Measurements from ENCODE around the gene STMN3.

STMN3 gene

DNA sequence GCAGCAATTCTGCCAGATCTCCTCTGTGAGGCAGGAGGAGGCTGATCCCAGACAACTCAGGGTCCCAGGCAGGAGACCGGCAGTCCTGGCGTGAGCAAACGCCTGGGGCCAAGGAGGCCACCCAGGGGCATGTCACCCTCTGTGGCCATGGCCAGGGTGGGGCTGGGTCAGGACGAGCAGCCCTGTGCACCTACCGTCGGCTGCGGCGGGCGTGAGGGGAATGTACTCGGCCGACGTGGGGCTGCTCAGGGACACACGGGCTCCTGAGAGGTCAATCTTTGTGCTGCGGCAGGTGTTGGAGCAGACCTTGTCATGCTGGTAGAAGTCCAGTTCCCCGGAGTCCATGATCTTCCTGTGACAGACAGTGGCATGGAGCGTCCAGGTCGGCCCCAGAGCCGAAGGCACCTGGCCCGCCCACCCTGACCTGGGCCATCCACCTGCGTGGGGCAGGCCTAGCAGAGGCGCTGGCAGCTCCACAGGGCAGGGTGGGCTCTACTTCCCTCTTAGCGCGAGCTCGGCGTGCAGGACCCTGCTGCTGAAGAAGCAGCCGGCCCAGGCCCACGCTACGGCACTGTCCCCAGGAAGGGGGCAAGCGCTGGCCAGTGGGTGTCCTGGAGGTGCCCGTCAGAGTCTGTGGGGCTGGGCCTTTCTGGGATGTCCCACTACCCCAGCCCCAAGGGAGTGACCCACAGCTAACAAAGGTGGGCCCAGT is 57.7 kb downstream of the STMN3 start:
- Histone ChIP-seq H3K27me3 (ENCODE audit: low read length) (no peaks in the 10 kb centered on the region), H3K4me2 (ENCODE audit: low read depth, low read length, poor library complexity, severe bottlenecking) (no peak overlapping the region), H2AFZ (ENCODE audit: low read depth, low read length, severe bottlenecking) (no peak overlapping the region), H3K4me3 (ENCODE audit: insufficient read depth, low read length, poor library complexity, severe bottlenecking) (no peak overlapping the region), H3K9ac (ENCODE audit: low read length) (no peak overlapping the region), H3K27ac (ENCODE audit: low read depth, low read length) (no peak overlapping the region), H3F3A (ENCODE audit: insufficient read depth) (no peaks in the 10 kb centered on the region), H3K79me2 (ENCODE audit: insufficient read depth, low read length) (no peaks in the 10 kb centered on the region), H3K9me2 (replicated peaks; ENCODE audit: insufficient read depth, low read length) (no peaks in the 10 kb centered on the region), H3K36me3 (ENCODE audit: low read length) (no peaks in the 10 kb centered on the region), H3K9me3 (ENCODE audit: insufficient read depth, low read length) (no peaks in the 10 kb centered on the region), H4K20me1 (ENCODE audit: low read depth, low read length) (no peaks in the 10 kb centered on the region)
- TF ChIP-seq EZH2phosphoT487 (conservative IDR thresholded peaks at IDR 0.05; ENCODE audit: low read length), result no peak
- TF ChIP-seq, protein P1, sequence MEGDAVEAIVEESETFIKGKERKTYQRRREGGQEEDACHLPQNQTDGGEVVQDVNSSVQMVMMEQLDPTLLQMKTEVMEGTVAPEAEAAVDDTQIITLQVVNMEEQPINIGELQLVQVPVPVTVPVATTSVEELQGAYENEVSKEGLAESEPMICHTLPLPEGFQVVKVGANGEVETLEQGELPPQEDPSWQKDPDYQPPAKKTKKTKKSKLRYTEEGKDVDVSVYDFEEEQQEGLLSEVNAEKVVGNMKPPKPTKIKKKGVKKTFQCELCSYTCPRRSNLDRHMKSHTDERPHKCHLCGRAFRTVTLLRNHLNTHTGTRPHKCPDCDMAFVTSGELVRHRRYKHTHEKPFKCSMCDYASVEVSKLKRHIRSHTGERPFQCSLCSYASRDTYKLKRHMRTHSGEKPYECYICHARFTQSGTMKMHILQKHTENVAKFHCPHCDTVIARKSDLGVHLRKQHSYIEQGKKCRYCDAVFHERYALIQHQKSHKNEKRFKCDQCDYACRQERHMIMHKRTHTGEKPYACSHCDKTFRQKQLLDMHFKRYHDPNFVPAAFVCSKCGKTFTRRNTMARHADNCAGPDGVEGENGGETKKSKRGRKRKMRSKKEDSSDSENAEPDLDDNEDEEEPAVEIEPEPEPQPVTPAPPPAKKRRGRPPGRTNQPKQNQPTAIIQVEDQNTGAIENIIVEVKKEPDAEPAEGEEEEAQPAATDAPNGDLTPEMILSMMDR (IDR thresholded peaks at IDR 0.05; ENCODE audit: insufficient read depth, low read length, poor library complexity, severe bottlenecking), result no peak

DNA sequence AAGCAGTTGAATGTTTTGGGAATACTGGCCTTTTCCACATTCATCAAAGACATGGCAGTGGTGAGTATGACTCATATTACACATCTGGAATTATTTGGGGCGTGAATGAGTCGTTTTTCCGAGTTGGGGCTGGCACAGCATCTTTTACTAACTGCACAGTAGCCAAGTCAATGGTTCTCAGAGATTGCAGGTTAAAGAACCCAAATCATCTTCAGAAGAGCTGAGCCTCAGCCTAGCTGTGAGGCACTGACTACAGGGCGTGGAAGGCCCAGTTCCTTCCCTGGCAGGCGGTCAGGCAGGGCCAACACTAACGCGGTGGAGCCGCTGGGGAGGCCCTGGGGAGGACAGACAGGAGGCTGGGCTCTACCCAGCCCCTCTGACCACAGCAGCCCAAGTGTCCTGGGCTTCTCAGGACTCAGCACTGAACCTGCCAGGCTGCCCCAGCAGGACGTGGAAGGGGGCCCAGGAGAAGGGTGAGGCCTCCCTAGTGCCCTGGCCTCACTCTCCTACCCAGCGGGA is 59.1 kb downstream of the STMN3 start:
- Histone ChIP-seq H4K20me1 (ENCODE audit: low read depth, low read length) (no peaks in the 10 kb centered on the region), H3K36me3 (ENCODE audit: low read length) (no peaks in the 10 kb centered on the region), H3K9me2 (replicated peaks; ENCODE audit: insufficient read depth, low read length) (no peaks in the 10 kb centered on the region), H3K79me2 (ENCODE audit: insufficient read depth, low read length) (no peaks in the 10 kb centered on the region), H3K27me3 (ENCODE audit: low read length) (no peaks in the 10 kb centered on the region), H2AFZ (ENCODE audit: low read depth, low read length, severe bottlenecking) (no peak overlapping the region), H3K4me2 (ENCODE audit: low read depth, low read length, poor library complexity, severe bottlenecking) (no peak overlapping the region), H3K4me3 (ENCODE audit: insufficient read depth, low read length, poor library complexity, severe bottlenecking) (no peak overlapping the region), H3K27ac (ENCODE audit: low read depth, low read length) (no peak overlapping the region), H3K9me3 (ENCODE audit: insufficient read depth, low read length) (no peaks in the 10 kb centered on the region), H3F3A (ENCODE audit: insufficient read depth) (no peaks in the 10 kb centered on the region), H3K9ac (ENCODE audit: low read length) (no peak overlapping the region)
- TF ChIP-seq, protein P1 (IDR thresholded peaks at IDR 0.05; ENCODE audit: insufficient read depth, low read length, poor library complexity, severe bottlenecking), result no peak
- TF ChIP-seq EZH2phosphoT487 (conservative IDR thresholded peaks at IDR 0.05; ENCODE audit: low read length), result no peak

DNA sequence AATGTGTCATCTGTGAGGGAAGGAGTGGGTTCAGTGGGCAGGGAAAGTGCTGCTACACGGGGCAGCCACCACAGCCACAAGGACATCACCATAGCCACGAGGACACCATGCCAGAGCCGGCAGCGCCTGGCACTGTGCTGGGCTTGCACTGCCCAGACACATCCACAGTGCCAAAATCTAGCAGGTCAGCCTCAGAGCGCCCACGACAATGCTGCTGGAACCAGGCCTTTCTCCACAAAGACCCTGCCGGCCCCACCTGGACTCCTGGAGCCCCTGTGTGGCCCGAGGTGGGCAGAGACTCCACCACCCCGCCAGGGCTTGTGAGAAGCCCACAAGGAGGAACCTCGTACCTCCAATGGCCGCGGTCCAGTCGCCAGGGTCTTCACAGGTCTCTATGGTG is 60.6 kb downstream of the STMN3 start:
- Histone ChIP-seq H3F3A (ENCODE audit: insufficient read depth) (no peaks in the 10 kb centered on the region), H3K4me2 (ENCODE audit: low read depth, low read length, poor library complexity, severe bottlenecking) (no peak overlapping the region), H3K27me3 (ENCODE audit: low read length) (no peaks in the 10 kb centered on the region), H3K9ac (ENCODE audit: low read length) (no peak overlapping the region), H2AFZ (ENCODE audit: low read depth, low read length, severe bottlenecking) (no peak overlapping the region), H3K27ac (ENCODE audit: low read depth, low read length) (no peak overlapping the region), H3K9me3 (ENCODE audit: insufficient read depth, low read length) (no peaks in the 10 kb centered on the region), H3K79me2 (ENCODE audit: insufficient read depth, low read length) (no peaks in the 10 kb centered on the region), H3K9me2 (replicated peaks; ENCODE audit: insufficient read depth, low read length) (no peaks in the 10 kb centered on the region), H3K4me3 (ENCODE audit: insufficient read depth, low read length, poor library complexity, severe bottlenecking) (no peak overlapping the region), H4K20me1 (ENCODE audit: low read depth, low read length) (no peaks in the 10 kb centered on the region), H3K36me3 (ENCODE audit: low read length) (no peaks in the 10 kb centered on the region)
- TF ChIP-seq, protein P1 (IDR thresholded peaks at IDR 0.05; ENCODE audit: insufficient read depth, low read length, poor library complexity, severe bottlenecking), result no peak
- no peak for TF ChIP-seq EZH2phosphoT487 (conservative IDR thresholded peaks at IDR 0.05; ENCODE audit: low read length)
